Thyroid gland (tissue), 4 donors: ENCODE data around the gene ATP1B1.

ENCODE experiments used
- CTCF ChIP-seq, 6 experiments: fragments of 200-600 bp in 3 of 6; fragments of 450-650 bp in 3 of 6; sonication (generic) in 3 of 6; IDR thresholded peaks; one replicate each; pipeline ENCODE4 v1.5.1; 2016 to 2019; ENCODE audit warnings: antibody characterized with exemption in 6 of 6, mild to moderate bottlenecking in 2 of 6, inconsistent platforms in 1 of 6, moderate library complexity in 1 of 6
- POLR2A ChIP-seq, 2 donors: fragments of 450-650 bp; IDR thresholded peaks; one replicate each; pipeline ENCODE4 v1.6.1; 2017; ENCODE audit warnings: antibody characterized with exemption in 2 of 2, mild to moderate bottlenecking in 2 of 2, moderate library complexity in 1 of 2

- no peak for TF ChIP-seq CTCF (IDR thresholded peaks at IDR 0.05)
- TF ChIP-seq POLR2A (IDR thresholded peaks at IDR 0.05), result no peak
Measured at GRCh38 chr1:169122976-169123375, 16.5 kb downstream of the ATP1B1 start.
